ENCODE data around the gene CCDC121.

The CCDC121 gene

DNA sequence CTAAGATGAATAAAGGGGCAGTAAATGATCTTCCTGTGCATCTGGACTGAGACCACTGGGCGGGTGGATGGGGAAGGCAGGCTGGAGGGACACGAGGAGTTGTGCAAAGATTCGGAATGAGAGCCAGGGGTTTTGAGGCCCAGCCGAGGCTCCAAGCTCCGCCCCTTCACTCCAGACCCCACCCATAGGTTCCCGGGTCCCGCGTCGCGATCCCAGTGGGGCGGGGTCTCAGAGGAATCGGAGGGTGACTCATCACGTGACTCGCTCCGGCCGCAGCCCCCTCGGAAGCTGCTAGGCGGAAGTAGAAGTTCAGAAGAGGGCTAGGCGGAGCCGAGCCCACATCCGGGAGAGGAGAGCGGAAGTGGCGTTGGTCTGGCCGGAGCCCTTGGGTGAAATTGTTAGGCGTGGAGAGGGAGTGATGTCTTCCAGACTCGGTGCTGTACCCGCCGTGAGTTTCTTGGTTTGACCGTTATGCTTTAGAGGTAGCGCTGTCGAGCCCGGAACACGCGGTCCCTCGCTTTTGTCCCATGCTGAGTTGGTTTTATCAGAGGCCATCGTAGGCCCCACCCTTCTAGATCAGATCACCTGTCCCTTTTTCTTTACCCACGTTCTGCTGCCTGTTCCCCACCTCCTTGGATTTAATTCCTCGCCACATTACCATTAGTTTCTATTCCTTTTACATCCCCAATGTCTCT lies 46.0 kb downstream of the CCDC121 start, which contains the start of gene ZNF512:
TSS of gene ZNF512 (plus strand) at position 348 of the 695 bp plus-strand sequence. CDS start at position 419, 71 bp downstream.
- peak; percentile 96 for DNase-seq (ENCODE audit: low read depth, low spot score)

DNA sequence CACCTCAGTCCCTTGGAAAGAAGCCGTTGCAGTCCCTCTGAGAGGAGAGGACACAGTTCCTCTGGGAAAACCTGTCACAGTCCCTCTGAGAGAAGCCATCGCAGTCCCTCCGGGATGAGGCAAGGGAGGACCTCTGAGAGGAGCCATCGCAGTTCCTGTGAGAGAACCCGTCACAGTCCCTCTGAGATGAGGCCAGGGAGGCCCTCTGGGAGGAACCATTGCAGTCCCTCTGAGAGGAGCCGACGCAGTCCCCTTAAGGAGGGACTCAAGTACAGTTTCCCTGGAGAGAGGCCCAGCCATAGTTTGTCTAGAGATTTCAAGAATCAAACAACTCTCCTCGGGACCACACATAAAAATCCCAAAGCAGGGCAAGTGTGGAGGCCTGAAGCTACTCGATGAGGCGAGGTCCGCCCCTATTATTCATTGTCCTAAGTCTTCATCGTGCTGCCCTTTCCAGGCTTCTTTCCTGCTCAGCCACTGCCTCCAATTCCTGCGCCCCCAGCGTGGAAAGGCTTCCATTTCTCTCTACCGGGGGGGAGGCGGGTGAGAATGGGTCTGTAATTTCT lies 46.6 kb downstream of the CCDC121 start:
- no peak for DNase-seq (ENCODE audit: low read depth, low spot score)

DNA sequence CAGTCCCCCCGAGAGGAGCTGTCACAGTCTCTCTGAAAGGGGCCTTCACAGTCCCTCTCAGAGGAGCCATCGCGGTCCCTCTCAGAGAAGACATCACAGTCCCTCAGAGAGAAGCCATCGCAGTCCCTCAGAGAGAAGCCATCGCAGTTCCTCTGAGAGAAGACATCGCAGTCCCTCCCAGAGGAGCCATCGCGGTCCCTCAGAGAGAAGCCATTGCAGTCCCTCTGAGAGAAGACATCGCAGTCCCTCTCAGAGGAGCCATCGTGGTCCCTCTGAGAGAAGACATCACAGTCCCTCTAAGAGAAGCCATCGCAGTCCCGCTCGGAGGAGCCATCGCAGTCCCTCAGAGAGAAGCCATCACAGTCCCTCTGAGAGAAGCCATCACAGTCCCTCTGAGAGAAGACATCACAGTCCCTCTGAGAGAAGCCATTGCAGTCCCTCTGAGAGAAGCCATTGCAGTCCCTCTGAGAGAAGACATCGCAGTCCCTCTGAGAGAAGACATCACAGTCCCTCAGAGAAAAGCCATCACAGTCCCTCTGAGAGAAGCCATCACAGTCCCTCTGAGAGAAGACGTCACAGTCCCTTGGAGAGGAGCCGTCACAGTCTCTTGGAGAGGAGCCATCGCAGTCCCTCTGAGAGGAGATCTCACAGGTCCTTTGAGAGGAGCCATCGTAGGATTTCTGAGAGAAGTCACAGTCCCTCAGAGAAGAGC lies 47.2 kb downstream of the CCDC121 start:
- DNase-seq (ENCODE audit: low read depth, low spot score): no peak

Data from astrocyte of the hippocampus (primary cell).